A673 (cell line): ENCODE data around the gene UTF1.

Experiments used
- EZH2 ChIP-seq: fragments of 200-600 bp; sonication (generic); IDR thresholded peaks from 2 replicates; pipeline ENCODE4 v1.6.1; 2017; ENCODE audit warnings: borderline replicate concordance, low read depth, mild to moderate bottlenecking, mixed read lengths, antibody characterized with exemption, low read length; ENCODE audit not compliant: poor library complexity, severe bottlenecking
- TF ChIP-seq, protein P1 (sequence below): fragments of 300-800, 200-600 bp; sonication (generic); conservative IDR thresholded peaks from 2 replicates; pipeline ENCODE4 v1.5.1; 2017; ENCODE audit warnings: low read depth, mild to moderate bottlenecking, antibody characterized with exemption, low read length, moderate library complexity, mixed read lengths

DNA sequence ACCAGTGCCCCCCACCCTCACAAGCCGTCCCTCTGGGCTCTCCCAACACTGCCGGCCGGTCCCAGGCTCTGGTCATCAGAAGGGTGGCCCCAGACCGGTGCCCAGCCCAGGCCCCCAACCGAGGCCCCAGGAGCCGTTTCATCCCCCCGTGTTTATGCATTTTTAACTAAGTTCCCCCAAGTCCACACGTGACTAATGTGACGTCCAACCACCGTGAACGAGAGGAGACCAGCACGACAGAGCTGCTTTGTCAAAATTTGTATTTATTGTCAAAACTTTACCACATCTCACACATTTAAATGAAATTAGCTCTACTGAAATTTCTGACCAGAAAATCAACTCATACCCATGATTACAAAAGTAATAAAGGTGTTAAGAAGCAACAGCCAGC lies 16.2 kb downstream of the UTF1 start:
- TF ChIP-seq, protein P1, sequence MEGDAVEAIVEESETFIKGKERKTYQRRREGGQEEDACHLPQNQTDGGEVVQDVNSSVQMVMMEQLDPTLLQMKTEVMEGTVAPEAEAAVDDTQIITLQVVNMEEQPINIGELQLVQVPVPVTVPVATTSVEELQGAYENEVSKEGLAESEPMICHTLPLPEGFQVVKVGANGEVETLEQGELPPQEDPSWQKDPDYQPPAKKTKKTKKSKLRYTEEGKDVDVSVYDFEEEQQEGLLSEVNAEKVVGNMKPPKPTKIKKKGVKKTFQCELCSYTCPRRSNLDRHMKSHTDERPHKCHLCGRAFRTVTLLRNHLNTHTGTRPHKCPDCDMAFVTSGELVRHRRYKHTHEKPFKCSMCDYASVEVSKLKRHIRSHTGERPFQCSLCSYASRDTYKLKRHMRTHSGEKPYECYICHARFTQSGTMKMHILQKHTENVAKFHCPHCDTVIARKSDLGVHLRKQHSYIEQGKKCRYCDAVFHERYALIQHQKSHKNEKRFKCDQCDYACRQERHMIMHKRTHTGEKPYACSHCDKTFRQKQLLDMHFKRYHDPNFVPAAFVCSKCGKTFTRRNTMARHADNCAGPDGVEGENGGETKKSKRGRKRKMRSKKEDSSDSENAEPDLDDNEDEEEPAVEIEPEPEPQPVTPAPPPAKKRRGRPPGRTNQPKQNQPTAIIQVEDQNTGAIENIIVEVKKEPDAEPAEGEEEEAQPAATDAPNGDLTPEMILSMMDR: no peak
- no peak for TF ChIP-seq EZH2
